Gastrocnemius medialis (tissue), 4 donors: ENCODE results near the gene SETD4. TPM values are rescaled to one million over a fixed set of nuclear protein-coding genes. Genes with fewer than 3 reads are reported as not detected.
A peak's percentile ranks its signal among the peaks of the same experiment; 100 is the strongest.

ENCODE experiments used
- ATAC-seq, 2 donors: fragments of 150-250 bp; one replicate each; pipeline ENCODE4 v1.9.1; 2016
- DNase-seq, 2 donors: peaks; one replicate each; pipeline ENCODE4 v3.0.0-alpha.2; 2019
- H3K27ac ChIP-seq, 4 donors: fragments of 200-600 bp; sonication (generic); 1 replicate in 1 of 4; 2 replicates in 3 of 4; pipeline ENCODE4 v1.5.1; 2016 to 2018; ENCODE audit warnings: mild to moderate bottlenecking in 2 of 4, moderate library complexity in 1 of 4
- H3K27me3 ChIP-seq, 3 donors: fragments of 200-600 bp; sonication (generic) in 2 of 3; 1 replicate in 1 of 3; 2 replicates in 2 of 3; pipeline versions ENCODE4 v1.5.1 to v1.6.0; 2016 to 2019; ENCODE audit warnings: mild to moderate bottlenecking in 1 of 3, moderate library complexity in 1 of 3
- H3K36me3 ChIP-seq, 2 donors: fragments of 200-600 bp; sonication (generic) in 1 of 2; one replicate each; pipeline ENCODE4 v1.5.1; 2017 to 2018
- H3K4me1 ChIP-seq, 2 donors: fragments of 200-600 bp; sonication (generic) in 1 of 2; one replicate each; pipeline ENCODE4 v1.5.1; 2016 to 2017; ENCODE audit warnings: mild to moderate bottlenecking in 2 of 2
- H3K4me3 ChIP-seq, 4 donors: fragments of 200-600 bp; sonication (generic) in 3 of 4; 1 replicate in 1 of 4; 2 replicates in 3 of 4; pipeline ENCODE4 v1.5.1; 2016 to 2019; ENCODE audit warnings: mild to moderate bottlenecking in 2 of 4
- H3K9me3 ChIP-seq, 3 donors: fragments of 200-600 bp; sonication (generic) in 2 of 3; 1 replicate in 1 of 3; 2 replicates in 2 of 3; pipeline ENCODE4 v1.5.1; 2016 to 2019
- CTCF ChIP-seq, 5 experiments: fragments of 450-650 bp in 3 of 5; fragments of 200-600 bp in 2 of 5; sonication (generic) in 2 of 5; IDR thresholded peaks in 4 of 5; conservative IDR thresholded peaks in 1 of 5; 1 replicate in 4 of 5; 2 replicates in 1 of 5; pipeline ENCODE4 v1.5.1; 2016 to 2019; ENCODE audit warnings: antibody characterized with exemption in 5 of 5, mild to moderate bottlenecking in 3 of 5, moderate library complexity in 3 of 5
- POLR2A ChIP-seq, 2 donors: fragments of 450-650 bp; IDR thresholded peaks; one replicate each; pipeline ENCODE4 v1.6.1; 2017; ENCODE audit warnings: antibody characterized with exemption in 2 of 2, mild to moderate bottlenecking in 2 of 2, moderate library complexity in 2 of 2
- in situ Hi-C, 4 donors: fragments of 200-750 bp; cut with MboI; loops; one replicate each; pipeline versions ENCODE4 v1.15.0 to v1.8.0; 2017; ENCODE audit warnings: low sequenced_read_pairs in 4 of 4
- intact Hi-C: fragments of 100-400 bp; cut with DNase I; formaldehyde crosslinking; loops from one replicate; pipeline ENCODE4 v1.15.1; 2023; ENCODE audit warnings: low total_unique reads
- total RNA-seq, 4 donors: library from RNA; depleted of rRNA; stranded (reverse); fragments of >200 nt; gene quantifications; one replicate each; pipeline versions ENCODE4 v1.1.0 to v1.2.3, GENCODE V29; 2016

SETD4 gene
- total RNA-seq, 4 donors from 2014 or later: 5.9 to 21.7 (median 16.7) TPM

- intact Hi-C loops: loop anchor here (5.0 kb wide), 1 partner anchor 41 kb away; no protein-coding TSS in a partner anchor
Measured at GRCh38 chr21:36070999-36071398, 10.7 kb upstream of the SETD4 start.

GRCh38 chr21:36069713-36070583, 9.6 kb upstream of the SETD4 start, which contains the start of gene CBR1:
TSS of gene CBR1 (plus strand) at chr21:36070024. CDS start at chr21:36070116, 92 bp downstream.
- Histone ChIP-seq H3K9me3 (peaks cover 0 to 6% (median 0%) of the 10 kb centered on the region in 3 donors), H3K36me3 (peaks cover 0 to 14% of the 10 kb centered on the region in 2 donors), H3K4me3 (peak within 1 kb of the TSS; percentile 82 to 94 (median 92)), H3K4me1 (peaks cover 39% of the 10 kb centered on the region in 2 donors), H3K27ac (peak within 1 kb of the TSS; percentile 75 to 90 (median 79)), H3K27me3 (no peaks in the 10 kb centered on the region)
- peak; percentile 59 to 66 for TF ChIP-seq POLR2A (IDR thresholded peaks at IDR 0.05)
- TF ChIP-seq CTCF (IDR thresholded peaks at IDR 0.05 in 4 of 5, conservative IDR thresholded peaks at IDR 0.05 in 1 of 5): peak in 1 of 5 experiments; percentile 24
- in situ Hi-C loops (no loop called here), intact Hi-C loops (loop anchor here (1.0 to 10.0 kb wide), 3 partner anchors 42 to 1455 kb away; partner anchors contain the start of genes DOP1B and RCAN1)
- ATAC-seq: peak; percentile 93 to 95
- DNase-seq: peak; percentile 87 to 95

More at GRCh38 chr21:36070999-36071398, 10.7 kb upstream of the SETD4 start:
- peak overlapping the region in 2 of 4 donors; percentile 91 to 93 for H3K4me3 ChIP-seq
- peak overlapping the region in 1 of 4 donors; percentile 90 for H3K27ac ChIP-seq
- ATAC-seq (no peak), DNase-seq (no peak)
- TF ChIP-seq POLR2A (IDR thresholded peaks at IDR 0.05) (no peak), CTCF (IDR thresholded peaks at IDR 0.05 in 4 of 5, conservative IDR thresholded peaks at IDR 0.05 in 1 of 5) (no peak)
- in situ Hi-C loops: no loop called here
- H3K27me3 ChIP-seq: no peaks in the 10 kb centered on the region
- peaks cover 39% of the 10 kb centered on the region in 2 donors for H3K4me1 ChIP-seq
- H3K9me3 ChIP-seq: peaks cover 0 to 6% (median 0%) of the 10 kb centered on the region in 3 donors
- peaks cover 0 to 14% of the 10 kb centered on the region in 2 donors for H3K36me3 ChIP-seq

- intact Hi-C loops: loop anchor here (1.0 to 10.0 kb wide), 2 partner anchors 87 to 1454 kb away; partner anchors contain the start of genes DOP1B and RCAN1
- no peak for DNase-seq
- peaks cover 0 to 6% (median 0%) of the 10 kb centered on the region in 3 donors for H3K9me3 ChIP-seq
- TF ChIP-seq POLR2A (IDR thresholded peaks at IDR 0.05): no peak
- no peak for TF ChIP-seq CTCF (IDR thresholded peaks at IDR 0.05 in 4 of 5, conservative IDR thresholded peaks at IDR 0.05 in 1 of 5)
- H3K4me3 ChIP-seq: peak overlapping the region in 1 of 4 donors; percentile 91
- H3K27ac ChIP-seq: peak overlapping the region; percentile 75 to 90 (median 79)
- peaks cover 39% of the 10 kb centered on the region in 2 donors for H3K4me1 ChIP-seq
- in situ Hi-C loops: no loop called here
- no peak for ATAC-seq
- H3K27me3 ChIP-seq: no peaks in the 10 kb centered on the region
- peaks cover 0 to 14% of the 10 kb centered on the region in 2 donors for H3K36me3 ChIP-seq
Measured at GRCh38 chr21:36068748-36069398, 8.5 kb upstream of the SETD4 start.

- Histone ChIP-seq H3K4me3 (no peak overlapping the region), H3K9me3 (peaks cover 0 to 6% (median 0%) of the 10 kb centered on the region in 3 donors), H3K4me1 (peaks cover 14 to 15% of the 10 kb centered on the region in 2 donors), H3K36me3 (no peaks in the 10 kb centered on the region), H3K27ac (no peak overlapping the region), H3K27me3 (no peaks in the 10 kb centered on the region)
- ATAC-seq (no peak), DNase-seq (no peak)
- TF ChIP-seq CTCF (IDR thresholded peaks at IDR 0.05 in 4 of 5, conservative IDR thresholded peaks at IDR 0.05 in 1 of 5) (no peak), POLR2A (IDR thresholded peaks at IDR 0.05) (no peak)
- intact Hi-C loops (loop anchor here (10.0 kb wide), 1 partner anchor 1451 kb away; the partner anchor contains the start of gene RCAN1), in situ Hi-C loops (no loop called here)
Measured at GRCh38 chr21:36065497-36066036, 5.2 kb upstream of the SETD4 start.
